Stimulated activated CD8-positive, alpha-beta memory T cell treated with anti-CD3 and anti-CD28 coated beads, Interleukin-2, amount 100 ng/mL, for 1 hour (primary cell): ENCODE data around the gene ESAM.

Source experiments
- DNase-seq, 2 donors: peaks; one replicate each; pipeline ENCODE4 v3.0.0-alpha.2; 2020; ENCODE audit warnings: low read depth in 2 of 2

Gene ESAM

DNA sequence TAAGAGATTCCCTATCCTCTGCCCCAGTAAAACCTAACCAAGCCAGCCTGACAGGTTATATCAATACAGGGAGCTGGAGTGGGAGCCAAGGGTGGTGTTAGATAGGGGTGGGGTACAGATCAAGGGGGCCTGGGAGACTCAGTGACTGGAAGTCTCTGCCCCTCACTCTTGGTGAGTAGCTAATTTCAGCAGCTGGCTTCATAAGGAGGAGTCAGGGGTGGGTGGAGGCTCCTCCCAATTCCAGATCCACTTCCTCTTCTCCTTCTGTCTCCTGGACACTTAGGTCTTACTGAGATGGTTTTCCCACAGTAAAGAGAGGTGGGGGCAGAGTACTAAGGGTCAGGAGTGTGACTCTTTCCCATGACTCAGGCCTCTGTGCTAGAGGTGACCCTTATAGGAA lies 8.9 kb downstream of the ESAM start:
- DNase-seq, result no peak

GRCh38 chr11:124752471-124753102 lies 9.5 kb downstream of the ESAM start:
- DNase-seq, result no peak

DNA sequence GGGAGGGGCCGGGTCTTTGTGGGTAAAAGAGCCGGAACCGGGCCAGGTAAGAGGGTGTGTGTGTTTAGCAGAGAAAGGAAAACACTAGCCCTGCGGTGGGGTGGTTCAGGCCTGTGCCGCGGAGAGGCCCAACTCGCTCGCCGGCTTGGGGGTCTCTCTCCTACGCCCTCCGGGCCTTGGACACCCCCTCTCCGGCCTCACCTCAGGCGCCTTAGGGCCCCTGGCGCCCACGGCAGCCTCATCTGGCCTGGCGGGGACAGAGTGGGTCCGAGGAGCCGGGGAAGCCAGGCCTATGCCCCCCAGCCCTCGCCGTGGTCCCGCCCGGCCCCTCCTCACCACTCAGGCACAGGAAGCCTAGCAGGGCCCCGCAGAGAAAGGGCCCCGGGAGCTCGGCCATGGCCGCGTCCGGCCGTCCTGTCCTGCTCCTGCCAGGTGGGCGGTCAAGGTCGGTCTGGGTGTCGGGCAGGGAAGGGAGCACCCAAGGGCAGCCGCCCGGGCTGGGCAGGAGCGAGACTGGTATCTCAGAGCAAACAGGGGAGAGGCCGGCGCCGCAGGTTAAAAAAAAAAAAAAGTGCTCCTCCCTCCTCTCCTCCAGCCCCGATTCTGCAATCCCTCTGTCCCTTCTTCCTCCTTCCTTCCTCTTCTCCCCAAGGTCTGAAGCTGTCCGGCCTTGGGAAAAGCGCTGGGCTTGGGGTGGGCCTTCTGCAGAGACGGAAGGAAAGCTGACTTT lies 10.2 kb downstream of the ESAM start, which contains the start of gene VSIG2:
Gene VSIG2, minus strand, starts transcription at position 515 of the 730 bp plus-strand sequence. Its CDS starts 118 bp downstream, at position 397.
- no peak for DNase-seq

GRCh38 chr11:124751391-124751740 lies 10.7 kb downstream of the ESAM start:
- no peak for DNase-seq

GRCh38 chr11:124749912-124750311 lies 12.2 kb downstream of the ESAM start:
- DNase-seq, result no peak

DNA sequence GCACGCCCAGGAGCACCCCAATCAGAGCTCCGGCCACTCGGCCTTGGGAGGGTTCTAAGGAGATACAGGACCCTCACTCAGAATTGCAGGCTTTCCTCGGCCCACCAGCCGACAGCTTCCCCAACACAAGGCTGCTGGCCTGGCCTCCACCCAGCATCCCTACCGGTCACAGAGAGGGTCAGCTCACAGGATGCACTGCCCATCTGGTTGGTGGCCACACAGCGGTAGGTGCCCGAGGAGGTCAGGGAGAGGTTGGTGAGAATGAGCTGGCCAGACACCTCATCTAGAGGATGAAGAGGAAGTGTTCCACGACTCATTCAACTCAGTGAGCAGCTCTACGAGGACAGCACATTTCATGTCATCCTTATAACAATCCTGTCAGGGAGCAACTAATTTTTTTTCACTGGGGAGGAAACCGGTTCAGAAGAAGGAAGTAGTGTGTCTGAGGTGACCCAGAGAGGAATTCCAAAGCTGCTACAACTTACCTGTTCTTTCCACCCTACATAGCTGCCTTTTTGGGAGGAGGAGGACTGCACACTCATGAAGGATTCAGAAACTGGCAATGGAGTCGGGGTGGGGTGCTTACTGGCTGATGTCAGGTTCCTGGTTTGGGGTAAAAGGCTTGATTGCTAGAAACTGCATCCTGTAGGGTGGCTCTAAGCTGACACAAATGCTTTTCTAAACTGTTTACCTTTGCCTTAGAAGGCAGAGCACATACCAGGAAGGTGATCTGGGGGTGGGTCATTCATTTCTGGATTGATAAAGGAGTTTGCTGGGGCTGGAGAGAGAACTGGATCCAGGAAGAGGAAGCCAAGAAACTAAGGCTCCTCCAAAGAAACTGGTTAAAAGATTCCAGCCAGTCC lies 13.4 kb downstream of the ESAM start:
- DNase-seq, result no peak

GRCh38 chr11:124748100-124748418 lies 14.0 kb downstream of the ESAM start:
- DNase-seq, result no peak

- no peak for DNase-seq
These were observed 14.5 kb downstream of the ESAM start for GRCh38 chr11:124747406-124748099.

DNA sequence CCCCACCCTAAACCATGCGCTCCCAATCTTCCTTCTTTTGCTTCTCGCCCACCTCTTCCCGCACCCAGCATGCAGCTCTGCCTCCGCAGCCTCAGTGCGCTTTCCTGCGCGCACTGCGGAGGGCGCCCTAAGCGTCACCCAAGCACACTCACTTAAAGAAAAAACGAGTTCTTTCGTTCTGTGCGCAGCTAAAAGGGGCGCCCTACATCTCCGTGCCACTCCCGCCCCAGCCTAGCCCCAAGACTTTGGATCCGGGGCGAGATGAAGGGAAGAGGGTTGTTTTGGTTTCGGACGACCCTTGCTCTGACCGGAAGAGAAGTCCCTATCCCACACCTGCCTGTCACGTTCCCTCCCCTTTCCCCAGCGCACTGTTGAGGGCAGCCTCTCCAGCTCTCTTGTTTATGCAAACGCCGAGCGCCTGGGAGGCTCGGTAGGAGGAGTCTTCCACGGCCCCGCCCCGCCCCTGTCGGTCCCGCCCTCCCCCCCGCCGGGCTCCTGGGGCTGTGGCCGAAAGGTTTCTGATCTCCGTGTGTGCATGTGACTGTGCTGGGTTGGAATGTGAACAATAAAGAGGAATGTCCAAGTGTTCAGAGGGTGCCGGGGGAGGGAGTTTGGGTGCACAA lies 15.4 kb downstream of the ESAM start:
- DNase-seq, result peak; percentile 57 to 66

DNA sequence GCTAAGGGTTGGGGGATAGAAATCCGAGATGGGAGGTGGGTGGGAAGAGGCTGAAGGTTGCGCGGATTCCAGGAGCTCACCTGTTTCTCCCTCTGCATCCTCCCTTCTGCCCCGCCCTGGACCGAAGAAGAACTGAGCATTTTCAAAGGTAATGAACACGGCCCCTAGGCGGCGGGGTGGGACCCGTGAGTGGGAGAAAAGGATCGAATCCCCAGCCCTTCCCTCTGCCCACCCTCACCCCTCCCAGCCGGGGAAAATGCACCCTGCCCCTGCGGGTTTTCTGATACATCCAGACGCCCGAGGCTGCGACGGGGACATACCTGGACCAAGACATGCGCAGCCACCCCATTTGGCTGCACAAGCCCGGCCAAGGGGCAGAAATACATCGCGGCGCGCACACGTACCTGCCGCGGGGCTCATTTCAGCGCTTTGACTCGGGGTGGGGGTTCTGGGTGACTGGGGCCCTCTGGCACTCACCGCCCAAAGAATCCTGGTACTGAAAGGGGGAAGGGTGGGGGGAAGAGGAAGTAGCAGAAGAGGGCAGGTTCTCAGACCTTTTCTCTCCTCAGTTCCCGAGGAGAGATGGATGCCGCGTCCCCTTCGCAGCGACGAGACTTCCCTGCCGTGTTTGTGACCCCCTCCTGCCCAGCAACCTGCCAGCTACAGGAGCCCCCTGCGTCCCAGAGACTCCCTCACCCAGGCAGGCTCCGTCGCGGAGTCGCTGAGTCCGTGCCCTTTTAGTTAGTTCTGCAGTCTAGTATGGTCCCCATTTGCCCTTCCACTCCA lies 16.1 kb downstream of the ESAM start:
- DNase-seq, result no peak

GRCh38 chr11:124745270-124745834 lies 16.7 kb downstream of the ESAM start:
- DNase-seq, result no peak

- no peak for DNase-seq
These were observed 19.0 kb downstream of the ESAM start for GRCh38 chr11:124743050-124743449.

DNA sequence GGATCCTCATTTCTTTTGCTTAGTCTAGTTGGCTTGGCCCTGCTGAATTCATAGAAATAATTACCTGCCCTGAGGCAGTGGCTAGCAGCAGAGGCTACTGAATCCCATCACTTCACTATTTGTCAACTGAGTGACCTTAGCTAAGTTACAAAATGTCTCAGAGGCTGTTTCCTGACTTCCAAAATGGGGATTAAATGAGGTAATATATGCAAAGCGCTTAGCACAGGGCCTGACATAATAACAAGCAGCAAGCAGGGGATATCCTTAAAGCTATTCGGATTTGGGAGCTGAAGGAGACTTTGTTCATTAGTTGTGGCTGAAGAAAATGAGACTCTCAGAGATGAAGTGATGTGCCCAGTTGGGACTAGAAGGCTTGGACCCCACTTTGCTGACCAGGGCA lies 19.5 kb downstream of the ESAM start:
- no peak for DNase-seq

GRCh38 chr11:124740277-124740882 lies 21.7 kb downstream of the ESAM start:
- DNase-seq, result peak in 1 of 2 donors; percentile 18

- DNase-seq, result peak; percentile 64 to 75
These were observed 22.4 kb downstream of the ESAM start, which contains the start of gene NRGN for GRCh38 chr11:124739479-124740276. Gene NRGN (plus strand): TSS chr11:124739942. CDS start chr11:124740085, 143 bp downstream.

DNA sequence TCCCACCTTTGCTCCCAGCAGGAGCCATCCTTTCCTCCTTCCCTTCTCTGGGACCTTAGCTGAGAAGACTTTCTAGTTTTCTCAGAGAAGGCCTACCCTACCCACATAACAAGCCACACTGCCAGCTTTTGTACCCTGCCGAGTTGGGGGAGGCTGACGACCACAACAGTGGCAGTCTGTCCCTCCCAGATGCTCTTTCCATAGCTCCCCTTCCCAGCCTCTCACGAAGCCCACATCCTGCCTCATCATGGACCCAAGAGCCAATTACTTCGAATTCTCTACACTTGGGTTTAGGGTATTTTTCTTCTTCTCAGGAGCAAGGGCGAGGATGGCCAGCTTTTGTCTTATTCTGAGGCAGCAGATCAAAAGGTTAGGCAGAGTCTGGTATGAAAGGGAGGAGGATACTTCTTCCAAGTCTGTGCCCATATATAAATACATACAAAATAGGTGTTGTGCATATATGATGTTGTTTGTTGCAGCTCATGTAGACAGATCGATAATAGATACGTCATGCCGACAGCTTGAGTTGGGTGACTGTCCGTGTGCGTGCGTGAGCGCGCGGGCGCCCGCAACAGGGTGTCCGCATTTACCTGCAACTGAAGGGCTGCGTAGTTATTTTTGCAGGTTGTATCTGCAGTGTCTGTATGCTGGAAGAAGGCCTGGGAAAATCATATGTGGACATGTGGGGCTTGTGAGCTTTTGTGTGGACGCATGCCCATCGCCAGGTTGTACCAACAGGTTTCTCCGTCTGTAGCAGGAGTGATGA lies 23.2 kb downstream of the ESAM start:
- DNase-seq, result no peak

DNA sequence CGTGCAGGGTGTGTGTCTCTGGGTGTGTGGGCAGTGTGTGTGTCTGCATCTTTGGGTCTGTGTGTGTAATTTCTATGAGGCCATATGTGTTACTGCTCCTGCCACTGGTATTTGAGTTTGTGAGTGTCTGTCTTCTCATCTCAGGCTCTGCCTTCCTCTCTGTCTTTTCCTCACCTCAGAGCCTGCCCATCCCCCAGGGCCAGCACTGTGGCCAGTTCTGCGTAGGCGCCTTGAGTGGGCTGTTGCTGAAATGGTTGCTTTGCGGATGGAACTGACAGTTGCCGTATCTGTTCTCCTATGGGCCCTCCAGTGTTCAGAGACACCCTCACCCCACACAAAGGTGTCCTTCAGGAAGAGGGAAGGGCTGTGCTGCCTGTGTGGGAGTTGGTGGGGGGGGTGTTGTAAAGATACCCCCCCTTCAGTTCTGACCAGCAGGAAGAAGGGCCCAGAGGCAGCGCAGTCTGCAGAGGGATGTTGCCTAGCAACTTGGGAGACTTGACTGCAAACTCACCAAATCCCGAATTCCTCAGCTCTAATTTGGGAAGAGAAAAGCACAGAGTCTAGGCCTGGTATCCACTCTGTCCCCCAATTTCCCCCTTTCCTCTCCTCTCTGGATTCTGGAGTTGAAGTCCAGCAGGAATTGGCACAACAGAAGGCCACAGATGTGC lies 24.3 kb downstream of the ESAM start:
- DNase-seq, result no peak

GRCh38 chr11:124736736-124737135 lies 25.4 kb downstream of the ESAM start:
- no peak for DNase-seq
